Keratinocyte (primary cell): Measurements from ENCODE around the gene BAIAP3.

Experiments used
- EZH2 ChIP-seq: IDR thresholded peaks from one replicate; pipeline ENCODE4 v1.6.1; 2012; ENCODE audit warnings: inconsistent platforms, mild to moderate bottlenecking, low read length, moderate library complexity
- TF ChIP-seq, protein P1 (sequence below), 3 experiments: IDR thresholded peaks in 1 of 3; conservative IDR thresholded peaks in 1 of 3; optimal IDR thresholded peaks in 1 of 3; 2 replicates in 2 of 3; 3 replicates in 1 of 3; pipeline versions ENCODE3 to v1.5.1; 2011; ENCODE audit warnings: low read length in 3 of 3, mild to moderate bottlenecking in 3 of 3, moderate library complexity in 2 of 3, control low read depth in 1 of 3, inconsistent platforms in 1 of 3; ENCODE audit not compliant: insufficient read depth in 2 of 3; ENCODE audit errors: extremely low read depth in 1 of 3

DNA sequence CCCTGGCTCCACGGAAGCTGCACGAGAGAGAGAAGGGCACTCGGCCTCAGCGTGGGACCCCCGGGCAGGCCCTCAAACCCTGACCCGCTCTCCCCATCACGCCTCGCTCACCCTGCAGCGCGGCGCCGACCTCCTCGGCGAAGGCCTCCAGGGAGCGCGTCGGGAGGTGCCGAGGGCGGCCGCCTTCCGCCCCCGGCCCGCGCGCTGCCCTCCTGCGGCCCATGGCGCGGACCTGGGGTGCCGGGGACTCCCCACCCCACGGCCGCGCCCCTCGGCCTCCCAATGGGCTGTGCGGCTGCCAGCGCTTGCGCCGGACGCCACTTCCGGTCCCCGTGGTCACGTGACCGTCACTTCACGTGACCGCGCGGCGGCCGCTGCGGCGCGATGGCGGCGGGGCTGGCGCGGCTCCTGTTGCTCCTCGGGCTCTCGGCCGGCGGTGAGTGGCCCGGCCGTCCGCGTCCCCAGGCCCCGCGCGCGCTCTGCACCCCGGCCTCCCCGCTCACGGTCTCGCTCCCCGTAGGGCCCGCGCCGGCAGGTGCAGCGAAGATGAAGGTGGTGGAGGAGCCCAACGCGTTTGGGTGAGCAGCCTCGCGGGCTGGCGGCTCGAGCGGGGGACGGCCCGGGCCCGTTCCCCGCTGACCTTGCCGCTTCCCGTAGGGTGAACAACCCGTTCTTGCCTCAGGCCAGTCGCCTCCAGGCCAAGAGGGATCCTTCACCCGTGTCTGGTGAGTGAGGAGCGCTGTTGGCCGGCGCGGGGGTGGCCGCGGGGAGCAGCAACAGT lies 18.3 kb downstream of the BAIAP3 start, which contains the start of the genes GNPTG and TSR3:
- TF ChIP-seq, protein P1, sequence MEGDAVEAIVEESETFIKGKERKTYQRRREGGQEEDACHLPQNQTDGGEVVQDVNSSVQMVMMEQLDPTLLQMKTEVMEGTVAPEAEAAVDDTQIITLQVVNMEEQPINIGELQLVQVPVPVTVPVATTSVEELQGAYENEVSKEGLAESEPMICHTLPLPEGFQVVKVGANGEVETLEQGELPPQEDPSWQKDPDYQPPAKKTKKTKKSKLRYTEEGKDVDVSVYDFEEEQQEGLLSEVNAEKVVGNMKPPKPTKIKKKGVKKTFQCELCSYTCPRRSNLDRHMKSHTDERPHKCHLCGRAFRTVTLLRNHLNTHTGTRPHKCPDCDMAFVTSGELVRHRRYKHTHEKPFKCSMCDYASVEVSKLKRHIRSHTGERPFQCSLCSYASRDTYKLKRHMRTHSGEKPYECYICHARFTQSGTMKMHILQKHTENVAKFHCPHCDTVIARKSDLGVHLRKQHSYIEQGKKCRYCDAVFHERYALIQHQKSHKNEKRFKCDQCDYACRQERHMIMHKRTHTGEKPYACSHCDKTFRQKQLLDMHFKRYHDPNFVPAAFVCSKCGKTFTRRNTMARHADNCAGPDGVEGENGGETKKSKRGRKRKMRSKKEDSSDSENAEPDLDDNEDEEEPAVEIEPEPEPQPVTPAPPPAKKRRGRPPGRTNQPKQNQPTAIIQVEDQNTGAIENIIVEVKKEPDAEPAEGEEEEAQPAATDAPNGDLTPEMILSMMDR (optimal IDR thresholded peaks at IDR 0.05 in 1 of 3, IDR thresholded peaks at IDR 0.05 in 1 of 3, conservative IDR thresholded peaks at IDR 0.05 in 1 of 3; ENCODE audit: extremely low read depth in 1 of 3, insufficient read depth in 2 of 3, low read length in 3 of 3) = no peak
- no peak for TF ChIP-seq EZH2
